Activated CD8-positive, alpha-beta memory T cell treated with anti-CD3 and anti-CD28 coated beads, Interleukin-2, amount 50 U/mL, for 24 hours (primary cell): Measurements from ENCODE around the gene ARMH3.

Source experiments
- DNase-seq: peaks from one replicate; pipeline ENCODE4 v3.0.0-alpha.2; 2020; ENCODE audit errors: extremely low read depth

The ARMH3 gene

DNA sequence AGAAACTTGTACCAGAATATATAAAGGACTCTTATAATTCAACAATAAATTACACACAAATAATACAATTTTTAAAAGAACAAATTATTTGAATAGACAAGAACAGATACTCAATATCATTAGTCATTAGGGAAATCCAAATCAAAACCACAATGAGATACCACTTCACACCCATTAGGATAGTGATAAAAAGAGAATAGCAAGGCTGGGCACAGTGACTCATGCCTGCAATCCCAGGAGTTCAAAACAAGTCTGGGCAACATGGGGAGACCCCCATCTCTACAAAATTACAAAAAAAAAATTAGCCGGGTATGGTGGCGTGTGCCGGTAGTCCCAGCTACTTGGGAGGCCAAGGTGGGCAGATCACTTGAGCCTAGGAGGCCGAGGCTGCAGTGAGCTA, 160.2 kb downstream of the ARMH3 start:
- no peak for DNase-seq

DNA sequence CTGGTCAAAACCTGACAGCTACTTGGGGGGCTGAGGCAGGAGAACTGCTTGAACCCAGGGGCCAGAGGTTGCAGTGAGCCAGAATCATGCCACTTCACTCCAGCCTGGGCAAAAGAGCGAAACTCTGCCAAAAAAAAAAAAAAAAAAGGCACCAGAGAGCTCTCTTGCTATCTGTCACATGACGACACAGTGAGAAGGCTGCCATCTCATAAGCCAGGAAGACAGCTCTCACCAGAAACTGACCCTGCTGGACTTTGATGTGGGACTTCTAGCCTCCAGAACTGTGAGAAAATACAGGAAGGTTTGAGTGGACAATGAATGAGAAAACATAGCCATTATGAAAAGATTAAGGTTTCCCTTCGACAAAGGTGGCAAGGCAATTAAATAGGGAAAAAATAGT, 161.2 kb downstream of the ARMH3 start:
- DNase-seq: no peak

DNA sequence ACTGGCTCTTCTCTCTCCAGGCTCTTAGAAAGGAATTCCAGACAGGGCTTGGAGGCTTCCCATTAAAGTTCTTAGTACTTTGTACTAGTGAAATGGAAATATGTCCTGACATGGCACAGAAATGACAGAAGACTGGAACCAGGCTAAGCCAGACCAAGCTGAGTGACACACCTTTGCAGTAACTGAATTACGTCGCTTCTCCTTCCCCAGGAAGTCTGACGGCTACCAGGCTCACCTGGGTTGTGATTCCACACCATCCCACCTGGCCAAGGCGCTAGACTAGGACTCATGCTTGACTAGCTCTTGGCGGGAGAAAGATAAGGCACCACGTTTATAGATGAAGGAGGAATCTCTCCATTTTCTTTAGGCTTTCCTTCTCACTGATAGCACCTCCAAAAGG, 161.7 kb downstream of the ARMH3 start:
- no peak for DNase-seq

DNA sequence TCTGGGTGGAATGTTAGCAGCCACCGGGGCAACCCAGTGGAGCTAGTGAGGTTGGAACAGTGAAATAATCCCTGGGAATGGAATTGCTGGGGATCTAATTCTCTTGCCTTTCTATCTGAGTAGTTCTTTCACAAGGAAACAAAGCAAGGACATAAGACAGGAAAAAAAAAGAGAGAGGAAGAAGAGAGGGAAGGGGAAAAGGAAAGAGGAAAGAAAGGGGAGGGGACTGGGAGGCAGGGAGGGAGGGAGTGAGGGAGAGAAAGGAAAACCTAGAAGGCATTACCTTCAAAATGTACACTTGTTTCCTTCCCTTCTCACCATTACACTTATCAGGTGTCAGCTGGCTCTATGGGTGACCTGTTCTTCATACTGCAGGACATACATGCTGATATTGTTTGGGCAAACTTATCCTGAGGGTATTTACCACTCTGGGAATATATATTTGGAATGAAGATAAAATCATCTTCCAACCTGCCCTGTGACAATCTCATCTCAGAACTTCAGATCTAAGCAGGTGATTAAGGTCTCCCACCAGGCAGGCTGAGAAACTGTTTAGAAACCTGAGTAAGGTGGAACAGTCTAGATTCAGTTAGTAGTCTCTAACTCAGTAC, 162.4 kb downstream of the ARMH3 start:
- DNase-seq: no peak

DNA sequence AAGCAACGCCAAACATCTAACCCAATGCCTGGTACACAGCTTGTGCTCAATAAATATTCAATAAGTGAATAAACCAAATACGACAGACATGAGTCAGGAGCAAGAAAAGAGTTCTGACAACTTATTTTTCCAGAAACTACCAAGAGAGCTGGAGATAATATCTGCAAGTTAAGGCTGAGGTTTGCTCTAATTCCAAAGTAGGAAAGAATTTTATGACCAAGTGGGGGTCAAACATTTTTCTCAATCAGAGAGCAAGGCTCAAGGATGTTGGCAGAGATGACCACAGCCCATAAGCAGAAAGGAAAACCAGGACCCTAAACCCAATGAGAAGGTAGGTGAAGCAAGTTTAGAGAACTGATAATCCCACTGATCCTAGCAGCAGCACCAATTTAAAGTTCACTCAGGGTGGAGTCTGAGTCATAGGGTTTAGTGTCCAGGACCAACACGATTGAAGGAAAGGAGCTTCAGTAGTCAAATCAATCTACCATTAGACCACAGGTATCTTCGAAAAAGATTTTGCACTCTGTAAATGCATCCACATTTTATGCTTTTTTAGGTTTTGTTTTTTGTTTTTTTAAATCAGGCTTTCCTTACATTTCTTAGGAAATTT, 163.1 kb downstream of the ARMH3 start:
- no peak for DNase-seq

DNA sequence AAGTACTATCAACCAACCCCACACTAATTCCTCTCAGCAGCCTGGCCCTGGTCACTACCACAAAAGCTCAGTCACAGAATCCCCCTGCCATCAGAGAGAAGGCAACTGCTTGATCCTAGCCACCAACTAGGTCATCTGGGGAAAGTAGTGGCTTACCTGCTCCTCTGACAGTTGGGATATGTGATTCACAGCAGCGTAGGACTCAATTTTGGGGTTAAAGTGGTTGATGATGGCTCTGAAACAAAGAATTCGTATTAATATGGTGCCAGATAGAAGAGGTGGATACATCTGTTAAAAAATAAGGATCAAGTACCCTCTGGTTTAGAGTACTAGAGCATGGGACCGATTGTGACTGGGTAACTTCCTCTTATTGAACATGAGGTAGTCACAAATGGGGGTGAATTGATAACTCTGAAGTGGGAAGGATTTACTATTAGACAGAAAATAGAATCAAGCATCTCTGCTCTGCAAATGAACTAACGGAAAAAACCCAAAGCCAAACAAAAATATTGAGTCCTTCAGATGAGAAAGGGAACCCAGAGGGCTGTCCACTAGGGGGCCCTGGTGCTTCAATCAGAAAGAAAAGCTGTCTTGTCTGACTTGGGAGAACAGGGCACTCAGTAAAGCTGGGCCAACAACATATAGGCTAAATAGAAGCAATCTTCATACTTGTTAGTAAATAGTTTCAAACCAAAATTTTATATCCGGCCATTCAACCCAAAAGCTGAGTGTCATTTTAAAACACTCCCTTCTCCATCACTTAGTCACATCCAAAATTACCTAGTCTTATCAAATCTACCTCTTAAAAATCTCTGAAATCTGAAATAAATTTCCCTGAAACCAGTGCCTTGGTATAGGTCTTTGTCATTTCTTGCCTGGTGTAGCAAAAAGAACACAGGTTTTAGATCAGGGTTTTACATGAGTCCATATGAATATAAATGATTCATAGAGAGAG, 166.4 kb downstream of the ARMH3 start:
- DNase-seq: peak; percentile 19

DNA sequence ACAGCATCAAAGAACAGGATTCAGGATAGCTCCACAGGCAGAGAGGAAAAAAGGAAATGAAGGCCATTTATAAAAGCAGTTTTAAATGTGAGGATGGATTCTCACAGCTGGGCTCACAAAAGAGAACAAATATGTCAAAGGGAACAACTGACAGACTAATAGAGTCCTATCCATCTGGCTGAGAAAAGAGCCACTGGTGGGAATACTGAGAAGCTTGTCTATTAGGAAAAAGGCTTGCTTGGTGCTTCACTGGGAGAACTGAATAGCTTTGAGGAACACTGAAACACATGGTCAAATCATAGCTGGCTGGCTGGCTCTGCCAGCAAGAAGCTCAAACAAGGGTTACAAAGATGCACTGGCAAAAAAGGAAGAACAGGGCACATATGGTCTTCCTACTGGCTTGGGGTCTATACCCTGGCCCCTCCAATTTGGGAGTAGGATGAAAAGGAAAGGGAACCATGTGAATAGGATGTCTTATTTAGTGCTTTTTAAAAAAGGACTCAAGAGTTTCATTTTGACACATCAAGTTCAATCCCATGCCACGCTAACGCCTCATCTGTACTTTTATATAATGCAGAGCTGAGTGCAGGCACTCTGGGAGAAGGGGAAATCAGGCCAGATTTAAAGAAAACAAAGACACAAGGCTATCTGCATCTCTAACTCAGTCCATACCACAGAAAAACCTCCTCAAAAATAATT, 167.6 kb downstream of the ARMH3 start:
- DNase-seq: no peak

DNA sequence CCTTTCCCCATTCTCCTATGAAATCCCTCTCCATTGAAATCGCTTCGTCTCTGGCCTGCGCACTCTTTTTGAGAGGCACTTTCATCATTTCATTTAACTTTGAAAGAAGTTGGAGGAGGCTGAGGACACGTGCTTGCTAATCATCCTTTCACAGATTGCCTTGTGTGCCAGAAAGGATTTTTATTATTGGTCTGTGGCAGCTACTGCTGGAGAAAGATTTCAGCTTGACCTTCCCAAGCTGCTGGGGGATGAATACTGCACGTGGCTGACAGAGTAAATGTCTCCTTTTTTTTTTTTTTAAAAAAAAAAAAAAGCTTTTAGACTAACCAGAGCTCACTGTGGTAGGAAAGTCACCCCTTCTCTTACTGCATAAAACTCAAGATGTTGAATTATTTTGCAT, 168.2 kb downstream of the ARMH3 start:
- DNase-seq: no peak

DNA sequence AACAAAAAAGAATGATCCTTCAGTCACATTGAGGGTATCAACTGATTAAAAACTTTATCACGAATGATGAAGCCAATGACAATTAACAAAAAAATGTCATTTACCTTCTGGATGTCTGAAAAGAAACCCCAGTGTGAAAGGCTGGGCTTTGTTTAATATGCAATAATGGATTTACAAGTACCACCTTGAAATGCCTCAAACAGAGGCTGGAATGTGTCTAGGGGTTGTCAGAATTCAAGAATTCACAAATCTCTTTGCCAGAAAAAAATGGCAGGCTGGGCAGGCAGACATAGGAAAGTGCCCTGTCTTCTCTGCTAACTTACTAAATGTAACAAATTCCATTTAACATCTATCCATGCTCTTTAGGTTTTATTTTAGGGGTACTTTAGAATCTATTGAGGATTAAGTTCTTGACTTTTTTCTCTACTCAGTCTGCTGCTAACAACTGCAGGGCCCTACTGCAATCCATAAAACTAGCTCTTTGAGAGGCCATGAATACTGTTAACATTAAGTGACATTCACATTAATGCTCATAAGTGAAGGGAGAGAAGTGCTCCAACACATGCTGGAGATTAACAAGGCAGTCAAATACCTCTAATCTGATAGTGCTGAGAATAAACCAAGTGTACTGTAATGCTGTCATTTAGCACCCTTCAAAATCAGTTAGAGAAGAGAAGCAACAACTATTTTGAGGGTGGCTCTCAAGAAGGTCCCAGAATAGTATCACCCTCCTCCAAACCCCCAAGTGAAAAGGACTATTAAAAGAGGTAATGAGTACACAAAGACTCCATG, 169.3 kb downstream of the ARMH3 start:
- DNase-seq: no peak

DNA sequence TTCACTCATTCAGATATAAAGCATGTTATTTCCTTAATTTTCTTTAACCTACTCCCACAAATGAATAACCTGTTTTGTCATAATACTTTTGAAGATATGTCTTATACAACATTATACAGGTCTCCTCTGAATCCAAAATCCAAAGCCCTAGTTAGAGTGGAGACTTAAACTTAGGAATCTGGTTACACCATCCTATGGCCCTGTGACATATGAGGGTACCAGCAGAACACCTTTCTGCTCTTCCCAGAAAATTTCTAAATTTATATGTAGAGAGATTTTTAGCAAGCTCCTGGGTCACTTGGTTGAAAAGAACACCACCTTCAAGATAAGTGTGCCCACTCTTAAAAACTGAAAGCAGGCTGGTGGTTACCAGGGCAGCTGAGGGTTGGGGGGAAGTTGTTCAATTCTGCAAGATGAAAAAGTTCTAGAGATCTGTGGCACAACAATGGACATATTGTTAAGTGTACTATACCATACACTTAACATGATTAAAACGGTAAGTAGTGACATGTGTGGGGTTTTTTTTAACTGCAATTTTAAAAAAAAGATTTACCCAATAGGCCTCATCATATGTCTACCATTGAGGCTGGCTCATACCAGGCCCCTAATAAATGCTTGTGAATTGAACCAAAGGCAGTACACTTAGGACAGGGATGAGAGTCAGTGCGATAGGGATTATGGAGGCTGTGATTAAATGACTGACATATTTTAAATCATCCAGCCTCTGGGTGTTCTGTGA, 174.8 kb downstream of the ARMH3 start:
- DNase-seq: no peak

DNA sequence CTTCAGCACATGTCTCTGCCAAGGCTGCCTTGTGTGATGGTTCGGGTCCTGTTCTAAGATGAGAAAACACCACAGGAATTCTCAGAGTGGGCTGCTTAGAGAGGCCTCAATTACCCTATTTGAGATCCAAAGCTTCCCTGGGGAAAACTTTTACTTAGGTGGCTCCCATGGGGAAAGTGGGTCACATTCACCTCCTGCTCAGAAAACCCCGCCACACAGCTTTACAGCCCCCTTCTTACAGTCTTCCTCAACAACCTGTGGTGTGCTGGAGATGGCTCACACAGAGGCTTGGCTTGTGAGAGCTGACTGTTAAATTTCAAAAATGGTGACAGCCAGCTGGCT, 175.8 kb downstream of the ARMH3 start:
- no peak for DNase-seq

DNA sequence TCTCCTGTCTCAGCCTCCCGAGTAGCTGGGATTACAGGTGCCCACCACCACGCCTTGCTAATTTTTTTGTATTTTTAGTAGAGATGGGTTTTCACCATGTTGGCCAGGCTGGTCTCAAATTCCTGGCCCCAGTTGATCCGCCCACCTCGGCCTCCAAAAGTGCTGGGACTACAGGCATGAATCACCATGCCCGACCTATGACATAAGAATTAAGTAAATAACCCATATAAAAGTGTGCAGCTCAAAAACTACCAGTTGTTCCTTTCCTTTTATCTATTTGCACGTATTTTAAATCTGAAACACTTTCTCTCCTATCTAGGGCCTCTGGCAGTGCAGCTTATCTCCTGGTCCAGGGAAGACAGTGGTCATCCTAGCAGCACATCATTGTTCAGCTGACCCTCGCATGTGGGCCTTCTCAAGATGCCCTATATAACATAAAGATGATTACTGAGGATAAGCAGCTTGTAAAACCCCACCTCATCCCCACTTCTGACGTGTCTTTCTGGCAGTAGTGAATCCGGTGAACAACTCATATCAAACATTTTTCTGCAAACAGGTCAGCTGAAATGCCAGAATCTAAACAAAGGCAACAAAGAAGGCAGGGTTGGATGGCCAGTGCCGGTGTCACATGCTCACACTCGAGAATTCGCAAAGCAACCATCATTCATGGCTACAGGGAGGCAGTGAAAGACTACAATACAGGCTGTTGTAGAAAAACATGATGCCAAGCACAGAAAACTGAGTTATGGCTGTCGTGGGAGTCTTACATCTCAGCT, 176.3 kb downstream of the ARMH3 start:
- DNase-seq: no peak

DNA sequence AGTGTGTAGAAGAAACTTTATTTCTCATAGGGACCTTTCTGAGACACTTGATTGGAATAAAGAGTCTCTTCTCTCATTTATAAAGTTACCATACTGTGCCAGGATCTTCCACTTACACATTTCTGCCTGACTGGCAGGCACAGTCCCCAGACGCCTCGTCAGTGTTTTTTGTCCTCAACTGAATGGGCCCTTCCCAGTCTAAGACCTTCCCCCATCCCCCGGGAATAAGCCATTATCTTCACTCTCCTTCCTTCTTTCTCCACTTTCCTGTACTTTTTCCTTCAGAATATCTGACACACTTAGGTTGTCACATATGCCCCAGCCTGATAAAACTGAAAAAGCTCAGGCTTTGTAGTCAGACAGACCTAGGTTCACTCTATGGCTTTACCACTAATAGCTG, 177.1 kb downstream of the ARMH3 start:
- DNase-seq: no peak

DNA sequence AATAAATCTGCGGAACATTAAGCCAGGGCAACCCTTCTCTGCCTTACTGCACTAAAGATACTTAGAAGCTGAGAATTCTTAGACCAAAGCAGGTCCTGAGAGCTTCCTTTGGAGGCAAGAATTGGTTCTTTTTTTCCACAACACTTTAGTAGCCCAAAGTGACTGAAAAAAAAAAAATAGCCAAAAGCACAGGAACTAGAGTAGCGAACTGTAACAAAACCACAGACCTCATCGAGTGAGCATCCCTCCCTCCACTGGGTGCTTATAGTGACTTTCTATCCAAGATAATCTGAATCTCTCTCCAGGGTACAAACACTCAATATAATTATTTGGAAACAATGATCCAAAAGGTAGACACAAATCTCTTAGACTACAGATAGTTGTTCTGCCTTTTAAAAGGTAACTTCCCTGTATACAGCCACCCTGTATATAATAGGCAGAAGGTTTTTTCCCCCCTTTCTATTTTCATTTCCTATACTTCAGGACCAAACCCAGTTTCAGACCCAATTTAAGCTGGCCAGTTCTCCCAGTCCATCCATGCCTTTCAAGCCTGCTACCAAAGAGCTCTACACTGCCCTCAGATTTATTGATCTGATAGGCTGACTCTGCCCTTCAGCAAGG, 180.8 kb downstream of the ARMH3 start:
- no peak for DNase-seq

DNA sequence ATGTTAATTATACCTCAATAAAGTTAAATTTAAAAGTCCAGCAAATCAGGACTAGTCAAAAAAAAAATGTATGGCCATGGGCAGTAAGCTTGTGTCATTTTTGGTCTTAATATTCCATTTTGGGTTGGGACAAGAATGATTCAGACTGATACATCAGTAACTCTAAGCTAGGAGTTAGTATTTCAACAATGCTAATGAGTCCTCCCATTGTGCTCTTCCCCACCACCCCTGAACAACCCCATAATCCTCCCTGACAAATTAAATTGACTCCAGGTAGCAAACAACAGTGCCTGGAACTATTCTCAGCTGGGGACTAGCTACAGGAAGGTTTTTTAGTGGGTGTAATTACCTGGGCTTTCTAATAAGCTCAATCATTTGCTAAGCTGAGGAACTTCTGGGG, 181.7 kb downstream of the ARMH3 start:
- DNase-seq: no peak

DNA sequence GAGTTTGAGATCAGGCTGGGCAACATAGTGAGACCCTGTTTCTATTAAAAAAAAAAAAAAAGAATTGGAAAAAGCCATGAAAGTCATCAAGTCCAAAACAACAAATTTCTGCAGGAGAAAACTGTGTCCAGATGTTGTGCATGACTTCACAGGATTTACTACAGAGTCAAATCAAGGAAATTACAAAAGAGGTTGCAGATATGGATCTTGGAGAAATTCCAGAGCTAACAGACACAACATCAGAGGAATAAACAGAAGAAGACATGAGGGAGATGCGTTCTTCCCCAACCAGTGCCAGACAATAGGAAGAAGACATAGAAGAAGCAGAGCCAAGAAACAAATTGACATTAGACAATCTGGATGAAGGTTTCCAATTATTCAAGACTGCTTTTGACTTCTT, 188.0 kb downstream of the ARMH3 start:
- no peak for DNase-seq

DNA sequence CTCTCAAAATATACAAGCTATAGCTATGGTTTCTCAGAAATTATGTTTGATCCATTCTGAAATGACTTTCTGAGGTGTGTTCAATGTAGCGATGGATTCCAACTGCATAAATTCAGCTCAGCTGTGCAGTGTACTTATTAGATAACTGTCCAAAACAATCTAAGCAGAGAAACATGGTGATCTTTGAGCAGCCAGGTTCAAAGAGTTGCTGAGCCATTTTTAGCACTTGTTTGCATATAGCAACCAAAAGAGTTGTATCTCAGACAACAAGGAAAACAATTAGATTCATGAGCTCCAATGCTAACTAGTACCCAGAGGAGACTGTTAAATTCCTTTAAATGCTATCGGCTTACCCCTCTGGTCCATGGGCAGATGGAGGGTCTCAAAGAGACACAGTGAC, 196.4 kb downstream of the ARMH3 start:
- DNase-seq: no peak

DNA sequence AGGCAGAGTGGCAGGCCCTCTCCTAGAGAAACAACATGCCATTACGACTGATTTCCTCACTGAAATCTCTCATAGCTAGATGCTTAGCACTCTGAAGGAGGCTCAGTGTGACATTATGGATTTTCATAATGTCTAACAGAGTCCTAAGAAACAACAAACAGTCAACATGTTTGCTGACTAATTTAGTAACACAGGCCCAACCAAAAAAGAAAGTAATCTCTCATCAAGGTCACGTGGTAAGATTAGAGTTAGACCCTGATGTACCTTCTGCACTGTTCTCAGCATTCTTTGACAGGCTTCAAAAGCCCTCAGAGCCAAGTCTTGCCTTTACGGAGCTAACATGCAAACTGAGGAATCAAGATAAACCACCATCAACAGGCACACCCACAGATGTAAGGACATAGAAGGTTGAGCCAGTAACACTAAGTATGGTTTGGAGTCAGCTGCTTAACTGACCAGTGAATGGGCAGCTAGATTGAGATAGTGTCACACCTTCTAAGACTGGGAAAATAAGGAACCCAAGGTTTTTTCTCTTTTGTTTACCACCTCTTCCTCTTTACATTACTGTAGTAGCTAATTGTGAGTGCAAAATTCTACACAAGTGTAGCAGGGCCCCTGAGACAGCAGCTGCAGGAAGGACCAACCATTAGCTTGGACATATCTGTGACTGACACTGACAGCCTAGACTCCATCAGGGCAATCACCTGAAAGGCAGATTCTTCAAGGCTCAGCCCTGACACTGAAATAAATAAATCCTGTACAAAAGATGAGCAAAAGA, 197.1 kb downstream of the ARMH3 start:
- DNase-seq: no peak
